ENCODE measurements around the gene C12orf60. TPM values are rescaled to one million over a fixed set of nuclear protein-coding genes. Genes with fewer than 3 reads are reported as not detected.
A peak's percentile ranks its signal among the peaks of the same experiment; 100 is the strongest.

The C12orf60 gene
- total RNA-seq, 1 donor from 2014 or later, result 1.3 TPM

DNA sequence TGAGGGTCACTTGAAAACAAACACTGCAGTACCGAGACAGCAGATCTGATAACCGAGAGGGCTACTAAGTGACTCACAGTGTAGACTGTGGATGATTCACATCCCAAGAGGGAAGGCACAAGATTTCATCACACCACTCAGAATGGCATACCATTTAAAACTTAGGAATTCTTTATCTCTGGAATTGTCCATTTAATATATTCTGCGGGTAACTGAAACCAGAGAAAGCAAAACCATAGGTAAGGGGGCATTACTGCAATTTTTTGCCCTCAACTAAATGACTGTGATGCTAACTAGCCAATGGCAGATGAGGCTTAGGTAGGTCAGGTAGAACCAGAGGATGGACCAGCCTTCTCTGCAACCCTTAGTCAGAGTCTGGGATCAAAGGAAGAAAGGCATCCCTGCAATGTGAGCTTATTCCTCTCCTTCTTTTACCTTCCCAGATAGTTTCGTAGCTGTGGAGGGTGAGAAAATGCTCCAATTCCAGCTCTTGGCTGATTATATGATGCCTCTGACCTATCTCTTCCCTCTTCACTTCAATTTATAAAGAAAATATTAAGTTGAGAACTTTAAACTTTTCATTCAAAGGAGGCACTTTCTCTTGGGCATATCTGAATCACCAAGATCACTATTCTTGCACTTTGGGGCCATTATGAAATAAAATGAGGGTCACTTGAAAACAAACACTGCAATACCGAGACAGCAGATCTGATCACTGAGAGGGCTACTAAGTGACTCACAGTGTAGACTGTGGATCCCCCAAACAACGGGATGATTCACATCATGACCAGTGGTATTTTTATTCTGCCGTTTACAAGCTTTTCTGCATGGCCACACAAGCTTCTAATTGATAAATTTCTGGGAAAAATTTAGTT lies 33.1 kb downstream of the C12orf60 start:
- no peak for DNase-seq

DNA sequence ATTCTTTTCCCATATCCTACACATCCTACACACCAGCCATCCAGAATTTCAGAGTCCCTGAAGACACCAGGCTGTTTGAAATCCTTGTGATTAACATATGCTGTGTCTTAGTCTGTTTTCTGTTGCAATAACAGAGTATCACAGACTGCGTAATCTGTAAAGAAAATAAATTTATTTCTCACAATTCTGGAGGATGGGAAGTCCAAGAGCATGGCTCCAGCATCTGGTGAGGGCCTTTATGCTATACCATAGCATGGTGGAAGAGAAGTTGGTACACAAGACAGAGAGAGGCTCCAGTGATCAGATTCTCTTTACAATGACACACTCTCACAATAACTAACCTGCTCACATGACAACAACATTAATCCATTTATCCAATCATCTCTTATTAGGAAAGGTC lies 35.8 kb downstream of the C12orf60 start:
- DNase-seq, result no peak

DNA sequence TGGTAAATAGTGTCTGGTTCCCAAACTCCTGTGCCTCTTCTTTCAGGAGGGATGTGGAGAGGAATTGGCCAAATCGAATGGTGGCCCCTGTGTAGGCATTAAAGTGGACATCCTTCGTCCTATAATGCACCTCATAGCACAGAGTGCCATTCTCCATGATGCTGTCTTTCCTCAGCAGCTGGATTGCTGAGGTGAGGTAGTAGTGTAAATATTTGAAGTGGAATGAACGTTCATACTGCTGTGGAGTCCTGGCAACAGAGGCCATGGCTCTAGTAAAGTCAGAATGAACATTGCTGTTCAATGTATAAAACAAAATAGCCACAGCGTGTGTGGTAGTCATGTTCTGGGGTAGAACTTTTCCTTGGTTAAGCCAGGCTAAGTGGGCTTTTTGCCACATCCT lies 37.1 kb downstream of the C12orf60 start:
- no peak for DNase-seq

DNA sequence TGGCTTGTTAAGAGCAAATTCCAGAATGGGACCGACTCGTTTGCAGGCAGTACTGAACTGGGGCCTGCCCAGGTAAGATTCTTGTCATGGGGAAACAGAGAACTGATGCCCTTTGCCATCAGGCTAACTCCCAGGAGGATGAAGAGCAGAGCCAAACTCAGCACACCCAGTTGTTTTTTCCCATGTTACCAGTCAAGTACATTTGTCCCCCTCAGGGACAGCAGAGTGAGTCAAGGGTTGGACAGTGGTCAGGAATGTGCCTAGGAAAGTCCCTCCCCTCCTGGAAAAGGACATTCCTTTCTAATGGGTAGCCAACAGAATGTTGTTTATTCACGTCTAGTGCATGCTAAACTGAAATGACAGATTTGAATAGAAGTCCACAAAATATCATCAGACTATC lies 38.3 kb downstream of the C12orf60 start:
- DNase-seq, result no peak

DNA sequence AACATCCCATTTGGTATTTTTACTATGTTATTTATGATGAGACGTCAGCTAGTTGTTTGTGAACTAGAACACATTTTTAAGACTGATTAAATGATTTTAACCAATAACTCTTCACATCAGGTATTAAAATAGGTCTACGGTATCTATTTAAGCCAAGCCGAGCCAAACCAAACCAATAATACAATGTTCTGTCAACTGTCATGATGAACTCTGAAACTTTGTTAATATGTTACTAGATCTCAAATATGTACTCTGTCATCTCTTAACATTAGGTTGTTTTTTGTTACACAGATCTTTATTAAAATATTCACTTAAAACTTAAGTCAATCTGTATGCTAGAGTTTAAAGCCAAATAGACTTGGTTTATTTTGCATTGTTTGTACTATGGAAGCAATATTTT lies 38.8 kb downstream of the C12orf60 start:
- DNase-seq, result no peak

GRCh38 chr12:14843425-14843887 lies 40.0 kb downstream of the C12orf60 start, which contains the start of gene ART4:
Gene ART4 (minus strand): TSS chr12:14843526. CDS start chr12:14843113, 413 bp downstream.
- no peak for DNase-seq

DNA sequence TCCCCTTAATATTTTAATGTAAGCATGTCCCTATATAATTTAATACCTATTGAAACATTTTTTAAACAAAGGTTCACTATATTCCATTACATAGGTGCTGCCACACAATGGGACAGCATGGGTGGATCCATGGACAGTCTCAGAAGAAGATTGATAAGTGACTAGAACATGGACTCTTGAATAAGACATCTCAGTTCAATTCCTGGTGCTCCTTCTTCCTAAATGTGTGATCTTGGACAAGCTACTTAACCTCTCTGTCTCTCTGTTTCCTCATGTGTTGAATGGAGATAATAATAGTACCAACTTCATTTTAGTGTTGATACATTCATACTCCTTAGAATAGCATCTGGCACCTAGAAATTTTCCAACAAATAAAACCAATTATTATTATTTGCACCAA lies 40.9 kb downstream of the C12orf60 start:
- no peak for DNase-seq

DNA sequence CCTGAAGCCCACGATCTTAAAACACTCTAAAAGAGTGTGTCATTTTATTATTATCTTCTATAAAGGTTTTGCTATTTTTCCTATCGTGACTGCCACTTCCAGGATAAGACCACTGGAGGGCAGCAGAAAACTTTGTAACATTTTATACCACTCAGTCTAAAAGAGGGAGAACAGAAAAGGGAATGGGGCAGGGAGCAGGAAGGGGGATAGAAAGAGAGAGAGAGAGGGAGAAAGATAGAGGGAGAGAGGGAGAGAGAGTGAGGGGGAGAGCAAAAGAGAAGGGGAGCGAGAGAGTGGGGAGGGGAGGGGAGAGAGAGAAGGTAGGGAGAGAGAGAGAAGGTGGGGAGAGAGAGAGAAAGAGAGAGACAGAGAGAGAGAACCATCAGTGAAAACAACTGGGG lies 41.9 kb downstream of the C12orf60 start:
- DNase-seq, result peak; percentile 86

GRCh38 chr12:14846042-14846587 lies 42.6 kb downstream of the C12orf60 start:
- no peak for DNase-seq

DNA sequence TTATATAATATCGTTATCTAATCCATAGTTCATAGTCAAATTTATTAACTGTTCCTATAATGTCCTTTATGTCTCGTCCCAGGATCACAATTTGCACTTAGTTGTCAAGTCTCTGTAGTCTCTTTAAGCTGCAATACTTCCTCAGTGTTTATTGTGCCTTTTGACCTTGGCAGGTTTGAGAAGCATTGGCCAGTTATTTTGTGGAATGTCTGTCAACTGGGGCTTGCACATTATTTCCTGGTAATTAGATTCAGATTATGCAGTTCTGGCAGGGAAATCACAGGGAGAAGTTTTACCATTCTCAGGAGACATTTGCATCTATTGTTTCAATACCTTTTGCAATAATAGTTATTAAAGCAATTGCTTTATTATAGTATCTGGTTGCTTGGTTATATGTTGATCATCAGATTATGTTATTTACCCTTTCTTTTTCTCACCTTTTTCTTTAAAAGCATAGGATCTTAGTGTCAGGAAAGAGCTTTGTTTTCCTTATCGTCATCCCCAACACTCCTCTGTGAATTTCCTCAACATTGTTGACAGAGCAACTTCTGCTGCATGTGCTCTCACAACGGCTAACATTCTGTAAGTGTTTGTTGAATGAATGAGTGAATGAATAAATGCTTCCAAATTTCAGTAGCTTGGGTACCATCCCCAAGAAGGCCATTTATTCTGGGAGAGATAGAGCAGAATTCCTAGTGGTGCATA lies 43.6 kb downstream of the C12orf60 start:
- DNase-seq, result no peak

- peak; percentile 54 for DNase-seq
Measured at GRCh38 chr12:14849661-14850060, 46.2 kb downstream of the C12orf60 start.

- no peak for DNase-seq
Measured at GRCh38 chr12:14850929-14851663, 47.6 kb downstream of the C12orf60 start.

DNA sequence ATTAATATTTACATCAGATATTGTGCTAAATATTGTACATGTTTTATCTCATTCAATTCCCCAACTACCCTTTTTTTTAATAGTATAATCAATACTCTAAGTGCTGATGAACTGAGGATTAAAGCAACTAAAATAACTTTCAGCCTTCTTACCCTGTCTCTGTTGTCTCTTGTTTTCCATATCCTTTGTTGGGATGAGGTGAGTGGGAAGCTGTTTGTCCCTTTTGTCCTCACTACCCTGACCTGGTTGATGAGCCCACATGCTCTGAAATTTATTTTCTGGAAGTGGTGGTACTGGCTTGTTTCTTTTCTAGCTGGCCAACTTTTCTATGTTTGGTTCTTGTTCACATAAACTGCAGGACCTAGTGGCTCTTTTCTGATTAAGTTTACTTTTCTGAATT lies 49.4 kb downstream of the C12orf60 start:
- no peak for DNase-seq

- peak; percentile 59 for DNase-seq
Measured at GRCh38 chr12:14853961-14854360, 50.5 kb downstream of the C12orf60 start.

GRCh38 chr12:14854586-14855183 lies 51.2 kb downstream of the C12orf60 start:
- DNase-seq, result peak; percentile 46

DNA sequence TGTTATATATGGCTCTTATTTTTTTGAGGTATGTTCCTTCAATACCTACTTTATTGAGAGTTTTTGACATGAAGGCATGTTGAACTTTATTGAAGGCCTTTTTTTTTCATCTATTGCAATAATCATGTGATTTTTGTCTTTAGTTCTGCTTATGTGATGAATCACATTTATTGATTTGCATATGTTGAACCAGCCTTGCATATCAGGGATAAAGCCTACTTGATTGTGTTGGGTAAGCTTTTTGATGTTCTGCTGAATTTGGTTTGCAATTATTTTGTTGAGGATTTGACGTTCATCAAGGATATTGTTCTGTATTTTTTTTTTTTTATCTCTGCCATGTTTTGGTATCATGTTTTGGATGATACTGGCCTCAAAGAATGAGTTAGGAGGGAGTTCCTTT lies 55.0 kb downstream of the C12orf60 start:
- no peak for DNase-seq

DNA sequence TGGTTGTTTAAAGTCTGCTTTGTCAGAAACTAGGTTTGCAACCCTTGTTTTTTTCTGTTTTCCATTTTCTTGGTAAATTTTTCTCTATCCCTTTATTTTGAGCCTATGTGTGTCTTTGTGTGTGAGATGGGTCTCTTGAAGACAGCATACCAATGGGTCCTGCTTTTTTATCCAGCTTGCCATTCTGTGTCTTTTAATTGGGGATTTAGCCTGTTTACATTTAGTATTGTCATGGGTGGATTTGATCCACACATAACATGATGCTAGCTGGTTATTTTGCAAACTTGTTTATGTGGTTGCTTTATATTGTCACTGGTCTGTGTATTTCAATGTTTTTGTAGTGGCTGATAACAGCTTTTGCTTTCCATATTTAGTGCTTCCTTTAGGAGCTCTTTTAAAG lies 57.0 kb downstream of the C12orf60 start:
- no peak for DNase-seq

DNA sequence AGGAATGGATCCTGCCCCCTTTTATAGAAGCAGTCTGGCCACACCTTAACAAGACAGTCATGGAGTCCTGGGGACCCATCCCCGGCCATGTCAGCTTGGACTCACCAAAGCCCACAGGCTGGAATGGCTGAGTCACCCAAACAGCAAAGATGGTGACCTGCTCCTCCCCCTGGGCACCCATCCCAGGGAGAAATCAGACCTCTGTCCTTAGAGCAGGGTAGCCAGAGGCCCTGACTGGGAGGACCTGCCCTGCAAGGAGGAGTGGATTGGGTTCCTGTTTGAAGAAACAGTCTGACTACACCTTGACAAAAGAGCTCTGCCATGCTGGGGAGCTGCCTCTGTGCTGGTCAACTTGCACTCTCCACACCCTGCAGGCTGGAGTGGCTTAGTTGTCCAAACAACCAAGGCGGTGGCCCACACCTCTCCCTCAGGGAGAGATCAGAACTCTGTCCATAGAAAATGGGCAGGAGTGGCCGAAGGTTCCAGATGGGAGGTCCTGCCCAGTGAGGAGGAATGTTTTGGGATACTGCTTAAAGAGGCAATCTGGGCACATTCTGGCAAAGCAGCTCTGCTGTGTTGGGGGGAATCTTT lies 65.5 kb downstream of the C12orf60 start:
- no peak for DNase-seq

DNA sequence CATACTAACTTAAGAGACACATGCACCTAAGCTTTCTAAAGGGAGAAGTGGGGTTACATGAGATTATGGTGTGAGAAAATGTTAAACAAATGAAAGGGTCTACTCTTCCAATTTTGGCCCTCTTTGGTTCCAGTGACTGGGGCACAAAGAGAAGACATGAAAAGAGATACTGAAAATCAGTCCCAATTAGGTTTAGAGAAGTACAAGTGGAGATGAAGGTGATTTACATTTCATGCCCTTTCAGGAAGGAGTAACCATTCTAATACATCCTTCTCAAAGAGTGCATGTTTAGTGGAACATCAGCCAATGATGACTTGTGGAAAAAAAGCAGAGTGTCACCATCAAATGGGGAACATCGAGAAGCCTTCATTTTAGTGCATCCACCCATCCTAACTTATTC lies 67.8 kb downstream of the C12orf60 start:
- no peak for DNase-seq

DNA sequence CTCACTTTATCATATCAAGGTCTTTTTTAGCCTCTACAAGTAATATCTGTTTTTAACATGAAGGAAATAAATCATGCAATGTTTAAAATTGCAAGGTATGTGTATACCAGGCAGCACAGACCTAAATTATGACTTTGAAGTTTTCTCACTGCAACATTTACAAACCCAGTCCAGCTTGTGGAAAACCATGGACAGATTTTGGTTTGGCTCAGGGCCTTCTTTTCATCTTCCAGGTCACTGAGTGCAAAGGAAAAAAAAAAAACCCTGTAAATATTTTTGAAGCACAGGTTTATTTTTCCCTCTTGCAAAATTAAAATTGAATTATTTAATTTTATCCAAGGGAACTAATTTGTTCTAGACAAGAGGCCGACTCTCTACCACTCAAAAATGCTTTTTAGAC lies 68.4 kb downstream of the C12orf60 start:
- DNase-seq, result no peak

DNA sequence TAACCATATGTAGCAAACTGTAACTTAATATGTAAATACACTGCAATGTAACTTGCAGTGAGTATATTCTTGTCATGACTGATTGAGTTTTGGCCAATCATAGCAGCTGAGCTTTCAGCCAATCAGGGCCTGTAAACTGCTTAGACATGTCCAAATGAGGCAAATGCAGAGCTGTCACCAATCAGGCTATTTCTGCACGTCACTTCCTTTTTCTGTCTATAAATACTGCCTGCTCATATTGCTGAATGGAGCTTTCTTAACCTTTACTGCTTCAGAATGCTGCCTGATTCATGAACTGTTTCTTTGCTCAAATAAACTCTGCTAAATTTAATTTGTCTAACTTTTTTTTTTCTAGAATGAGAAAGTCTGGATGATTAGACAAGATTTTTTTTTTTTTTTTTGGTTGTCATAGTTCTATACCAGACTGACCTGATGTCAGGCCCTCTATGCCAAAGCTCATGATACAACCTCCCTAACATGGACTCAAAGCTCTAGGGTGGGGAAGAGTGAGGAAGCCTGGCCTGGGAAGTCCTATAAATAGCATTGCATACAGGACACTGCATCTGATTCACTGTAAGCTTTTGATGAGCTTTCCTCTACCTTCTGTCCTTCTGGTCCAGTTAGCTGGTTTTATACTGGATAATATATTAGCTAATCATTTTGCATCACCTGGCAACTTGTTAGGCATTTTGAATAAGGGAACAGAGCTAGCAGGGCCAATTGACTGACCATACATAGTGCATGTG lies 70.1 kb downstream of the C12orf60 start:
- no peak for DNase-seq
